IMR-90 (cell line): Measurements from ENCODE around the gene TTC39C. TPM values are rescaled to one million over a fixed set of nuclear protein-coding genes. Genes with fewer than 3 reads are reported as not detected.

Source experiments
- ATAC-seq: fragments of 200-7000 bp; cut with Tn5 transposase; 2 replicates; pipeline ENCODE4 v1.9.1; 2020; ENCODE audit warnings: low read depth, mild to moderate bottlenecking, moderate library complexity
- BruUV-seq: library from RNA; stranded (reverse); fragments of 400-500 nt; replicated peaks from 2 replicates; lab custom pipeline; 2021; lab: Mats Ljungman, UMichigan
- CTCF ChIA-PET: fragments of 300-600 bp; formaldehyde crosslinking; extraction: SDS; loops from one replicate; lab custom pipeline; 2021; ENCODE audit warnings: antibody characterized with exemption; lab: Yijun Ruan, JAX
- POLR2A ChIA-PET: fragments of 300-600 bp; sonication (Branson Sonifier 250); formaldehyde crosslinking; loops from one replicate; lab custom pipeline; 2022; ENCODE audit warnings: antibody characterized with exemption; ENCODE audit not compliant: unreplicated experiment; lab: Charles Lee
- DNase-seq: peaks from one replicate; pipeline ENCODE4 v3.0.0; 2013
- H2AFZ ChIP-seq: replicated peaks from 2 replicates; pipeline ENCODE3; 2013; ENCODE audit warnings: low read length, mild to moderate bottlenecking; ENCODE audit not compliant: poor library complexity
- H2AK5ac ChIP-seq: 2 replicates; pipeline ENCODE4 v1.6.1; 2013; ENCODE audit warnings: low read depth, low read length, inconsistent platforms
- H2AK9ac ChIP-seq: replicated peaks from 2 replicates; pipeline ENCODE3; 2013; ENCODE audit warnings: mild to moderate bottlenecking, low read depth, low read length, moderate library complexity; ENCODE audit not compliant: poor library complexity
- H2BK120ac ChIP-seq: 2 replicates; pipeline ENCODE4 v1.6.1; 2013; ENCODE audit warnings: low read depth, low read length, inconsistent platforms
- H2BK15ac ChIP-seq: 3 replicates; pipeline ENCODE4 v1.6.1; 2013; ENCODE audit warnings: low read depth, low read length, inconsistent platforms
- H2BK20ac ChIP-seq: 2 replicates; pipeline ENCODE4 v1.6.1; 2013; ENCODE audit warnings: low read depth, mild to moderate bottlenecking, inconsistent platforms, low read length, moderate library complexity
- H2BK5ac ChIP-seq: 2 replicates; pipeline ENCODE4 v1.6.1; 2013; ENCODE audit warnings: mild to moderate bottlenecking, low read depth, low read length, inconsistent platforms; ENCODE audit not compliant: poor library complexity, severe bottlenecking
- H3K14ac ChIP-seq: replicated peaks from 2 replicates; pipeline ENCODE4 v1.6.1; 2013; ENCODE audit warnings: low read depth, low read length, inconsistent platforms
- H3K18ac ChIP-seq: 2 replicates; pipeline ENCODE4 v1.6.1; 2013; ENCODE audit warnings: low read depth, low read length, control low read depth
- H3K23ac ChIP-seq: 2 replicates; pipeline ENCODE4 v1.6.1; 2013; ENCODE audit warnings: low read depth, low read length, inconsistent platforms
- H3K27ac ChIP-seq: 2 replicates; pipeline ENCODE4 v1.5.1; 2013; ENCODE audit warnings: mild to moderate bottlenecking, control low read depth, low read length; ENCODE audit not compliant: insufficient read depth
- H3K27me3 ChIP-seq: 2 replicates; pipeline ENCODE4 v1.6.1; 2013; ENCODE audit warnings: low read length; ENCODE audit not compliant: control insufficient read depth, insufficient read depth
- H3K36me3 ChIP-seq: 2 replicates; pipeline ENCODE4 v1.6.1; 2013; ENCODE audit warnings: low read length, mixed read lengths; ENCODE audit not compliant: control insufficient read depth, insufficient read depth
- H3K4ac ChIP-seq: 2 replicates; pipeline ENCODE4 v1.6.1; 2013; ENCODE audit warnings: low read depth, low read length, inconsistent platforms
- H3K4me1 ChIP-seq: 2 replicates; pipeline ENCODE4 v1.6.1; 2013; ENCODE audit warnings: low read length, mixed read lengths; ENCODE audit not compliant: control insufficient read depth, insufficient read depth
- H3K4me2 ChIP-seq: 2 replicates; pipeline ENCODE4 v1.6.1; 2013; ENCODE audit warnings: low read depth, mild to moderate bottlenecking, control low read depth, low read length, moderate library complexity
- H3K4me3 ChIP-seq: 2 replicates; pipeline ENCODE4 v1.5.1; 2013; ENCODE audit warnings: low read depth, mild to moderate bottlenecking, control low read depth, low read length, moderate library complexity; ENCODE audit not compliant: insufficient read depth
- H3K56ac ChIP-seq: 2 replicates; pipeline ENCODE4 v1.6.1; 2013; ENCODE audit warnings: low read length, inconsistent platforms; ENCODE audit not compliant: insufficient read depth; ENCODE audit errors: extremely low read depth
- H3K79me1 ChIP-seq, 2 experiments: 2 replicates each; pipeline ENCODE4 v1.6.1; 2013; ENCODE audit warnings: low read length in 2 of 2, inconsistent platforms in 1 of 2, low read depth in 1 of 2
- H3K9ac ChIP-seq: 2 replicates; pipeline ENCODE4 v1.6.1; 2013; ENCODE audit warnings: low read depth, low read length, control low read depth
- H3K9me1 ChIP-seq: 2 replicates; pipeline ENCODE4 v1.6.1; 2013; ENCODE audit warnings: low read length, inconsistent platforms; ENCODE audit not compliant: insufficient read depth
- H3K9me3 ChIP-seq: 2 replicates; pipeline ENCODE4 v1.6.1; 2013; ENCODE audit warnings: low read length; ENCODE audit not compliant: control insufficient read depth, insufficient read depth
- H4K20me1 ChIP-seq: 2 replicates; pipeline ENCODE4 v1.6.1; 2013; ENCODE audit warnings: low read length, inconsistent platforms; ENCODE audit not compliant: insufficient read depth
- H4K5ac ChIP-seq: 2 replicates; pipeline ENCODE4 v1.6.1; 2013; ENCODE audit warnings: mild to moderate bottlenecking, low read depth, low read length, control low read depth
- H4K8ac ChIP-seq, 2 experiments: 2 replicates each; pipeline ENCODE4 v1.6.1; 2013; ENCODE audit warnings: low read depth in 2 of 2, low read length in 2 of 2, control low read depth in 1 of 2, inconsistent platforms in 1 of 2
- H4K91ac ChIP-seq: 2 replicates; pipeline ENCODE4 v1.6.1; 2013; ENCODE audit warnings: low read depth, low read length, inconsistent platforms; ENCODE audit not compliant: insufficient read depth
- CEBPB ChIP-seq: IDR thresholded peaks from 2 replicates; pipeline ENCODE4 v1.6.1; 2012; ENCODE audit warnings: low read depth, low read length, improper control_type of control experiment
- CHD1 ChIP-seq: IDR thresholded peaks from 2 replicates; pipeline ENCODE4 v1.6.1; 2012; ENCODE audit warnings: low read depth, low read length, improper control_type of control experiment
- FOS ChIP-seq: fragments of 150-350 bp; IDR thresholded peaks from 2 replicates; pipeline ENCODE4 v1.6.1; 2016; ENCODE audit warnings: low read depth, low read length
- MAFK ChIP-seq: IDR thresholded peaks from 2 replicates; pipeline ENCODE4 v1.6.1; 2012; ENCODE audit warnings: low read depth, low read length, improper control_type of control experiment
- MXI1 ChIP-seq: IDR thresholded peaks from 2 replicates; pipeline ENCODE4 v1.6.1; 2012; ENCODE audit warnings: low read depth, mild to moderate bottlenecking, low read length, moderate library complexity, borderline replicate concordance
- POLR2A ChIP-seq: IDR thresholded peaks from 2 replicates; pipeline ENCODE4 v1.6.1; 2012; ENCODE audit warnings: mild to moderate bottlenecking, low read depth, low read length
- RAD21 ChIP-seq: IDR thresholded peaks from 2 replicates; pipeline ENCODE4 v1.6.1; 2012; ENCODE audit warnings: low read length, improper control_type of control experiment
- RCOR1 ChIP-seq: IDR thresholded peaks from 2 replicates; pipeline ENCODE4 v1.6.1; 2012; ENCODE audit warnings: mild to moderate bottlenecking, low read length, improper control_type of control experiment; ENCODE audit not compliant: insufficient replicate concordance
- SMC3 ChIP-seq: fragments of 150-350 bp; IDR thresholded peaks from 2 replicates; pipeline ENCODE4 v1.6.1; 2016; ENCODE audit warnings: low read depth, mild to moderate bottlenecking, antibody characterized with exemption, low read length, moderate library complexity
- WGBS, 2 experiments: methylation state at CpG; one replicate each; pipeline versions ENCODE4 v1.1.5 to v1.1.7; 2013; ENCODE audit warnings: missing lambda C conversion rate in 2 of 2; ENCODE audit not compliant: insufficient read length in 1 of 2; ENCODE audit errors: extremely low coverage in 2 of 2; 5-methylcytosine and 5-hydroxymethylcytosine counted together
- dilution Hi-C: fragments of 300-500 bp; cut with HindIII; formaldehyde crosslinking; loops from one replicate; pipeline ENCODE4 v1.14.3; 2018; ENCODE audit warnings: low sequenced_read_pairs; ENCODE audit not compliant: unreplicated experiment
- in situ Hi-C: fragments of 300-500 bp; cut with MboI; formaldehyde crosslinking; loops from 3 replicates; pipeline ENCODE4 v1.14.3; 2019; ENCODE audit warnings: low sequenced_read_pairs, inconsistent platforms, mixed read lengths
- intact Hi-C: fragments of 100-400 bp; cut with micrococcal nuclease; formaldehyde crosslinking; loops from 2 replicates; pipeline ENCODE4 v1.10.0; 2022
- polyA plus RNA-seq, 3 experiments: library from polyadenylated mRNA; depleted of rRNA; stranded (reverse); fragments of >200 nt; gene quantifications; 2 replicates each; pipeline ENCODE4 v1.2.3, GENCODE V29; 2012; ENCODE audit warnings: low replicate concordance in 1 of 3
- total RNA-seq: library from RNA; depleted of rRNA; stranded (reverse); fragments of >200 nt; gene quantifications from 2 replicates; pipeline ENCODE4 v1.2.3, GENCODE V29; 2012
- TF ChIP-seq, protein P1 (sequence below): fragments of 150-350 bp; IDR thresholded peaks from 2 replicates; pipeline ENCODE4 v1.6.1; 2016; ENCODE audit warnings: low read depth, mild to moderate bottlenecking, low read length, moderate library complexity, borderline replicate concordance

The TTC39C gene
- total and polyA plus RNA-seq, 2 of the 4 experiments (the other 2 are of a cell fraction) = 8.0 to 20.8 TPM

DNA sequence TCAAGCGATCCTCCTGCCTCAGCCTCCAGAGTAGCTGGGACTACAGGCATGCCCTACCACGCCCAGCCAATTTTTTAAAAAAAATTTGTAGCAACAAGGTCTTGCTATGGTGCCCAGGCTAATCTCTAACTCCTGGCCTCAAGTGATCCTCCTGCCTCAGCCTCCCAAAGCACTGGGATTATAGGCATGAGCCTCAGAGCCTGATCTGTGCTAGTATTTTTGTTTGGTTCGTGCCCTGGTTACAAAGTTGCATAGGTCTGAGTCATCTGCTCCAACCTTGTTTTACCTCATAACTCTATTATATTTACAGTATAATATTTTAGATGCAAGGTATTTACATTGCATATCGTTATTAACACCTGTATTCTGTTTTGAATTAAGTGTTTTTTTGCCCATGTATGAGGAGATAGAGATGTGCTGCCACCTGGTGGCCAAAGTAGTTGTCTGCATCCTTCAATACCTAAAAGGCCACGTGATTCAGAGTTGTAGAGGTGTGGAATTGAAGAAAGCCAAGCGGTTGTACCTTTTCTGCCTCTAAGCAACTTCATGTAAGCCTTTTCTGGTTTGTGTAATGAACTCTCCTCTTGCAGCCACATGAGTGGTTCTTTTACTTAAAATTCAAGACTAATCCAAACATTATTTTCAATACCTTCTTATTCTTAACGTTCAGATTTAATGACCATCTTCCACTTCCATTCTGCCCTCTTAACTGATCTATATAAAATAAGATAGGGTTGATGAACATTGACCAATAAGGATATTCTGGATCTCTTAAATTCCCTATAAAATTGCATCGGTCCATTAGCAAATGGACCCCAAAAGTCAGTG lies 104.4 kb downstream of the TTC39C start (continued):
- TF ChIP-seq CEBPB (no peak), POLR2A (no peak)

DNA sequence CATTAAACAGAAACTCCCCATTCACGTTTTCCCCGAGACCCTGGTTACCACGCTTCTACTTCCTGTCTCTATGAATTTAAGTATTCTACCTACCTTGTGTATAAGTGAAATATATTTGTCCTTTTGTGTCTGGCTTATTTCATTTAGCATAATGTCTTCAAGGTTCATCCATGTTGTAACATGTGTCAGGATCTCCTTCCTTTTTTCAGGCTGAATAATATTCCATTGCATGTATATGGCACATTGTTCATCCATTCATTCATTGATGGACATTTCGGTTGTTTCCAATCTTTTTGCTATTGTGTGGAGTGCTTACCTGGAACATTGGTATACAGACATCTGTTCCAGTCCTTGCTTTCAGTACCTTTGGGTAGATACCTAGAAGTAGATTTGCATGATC lies 106.1 kb downstream of the TTC39C start:
- no TSS peak for BruUV-seq
- Histone ChIP-seq H2BK120ac (no peak overlapping the region), H3K14ac (no peak overlapping the region), H3K27ac (no peak overlapping the region), H3K9me1 (peaks cover 6% of the 10 kb centered on the region; the same call in 1 of the 2 replicates), H4K8ac (no peak overlapping the region), H4K20me1 (no peaks in the 10 kb centered on the region), H2BK15ac (no peak overlapping the region), H3K23ac (no peak overlapping the region), H4K5ac (no peak overlapping the region), H3K9me3 (no peaks in the 10 kb centered on the region), H2AK9ac (no peak overlapping the region), H2BK5ac (no peak overlapping the region), H3K4me3 (no peak overlapping the region), H3K4ac (no peak overlapping the region), H3K79me1 (no peaks in the 10 kb centered on the region), H3K18ac (no peak overlapping the region), H2AFZ (no peak overlapping the region), H3K56ac (no peak overlapping the region), H2BK20ac (no peak overlapping the region), H4K91ac (no peak overlapping the region), H3K4me2 (no peak overlapping the region), H3K4me1 (peaks cover 3% of the 10 kb centered on the region; the same call in 1 of the 2 replicates), H3K36me3 (peaks cover 17% of the 10 kb centered on the region), H2AK5ac (no peak overlapping the region), H3K9ac (no peak overlapping the region), H3K27me3 (no peaks in the 10 kb centered on the region)
- TF ChIP-seq CHD1 = no peak
- no peak for TF ChIP-seq FOS
- TF ChIP-seq, protein P1, sequence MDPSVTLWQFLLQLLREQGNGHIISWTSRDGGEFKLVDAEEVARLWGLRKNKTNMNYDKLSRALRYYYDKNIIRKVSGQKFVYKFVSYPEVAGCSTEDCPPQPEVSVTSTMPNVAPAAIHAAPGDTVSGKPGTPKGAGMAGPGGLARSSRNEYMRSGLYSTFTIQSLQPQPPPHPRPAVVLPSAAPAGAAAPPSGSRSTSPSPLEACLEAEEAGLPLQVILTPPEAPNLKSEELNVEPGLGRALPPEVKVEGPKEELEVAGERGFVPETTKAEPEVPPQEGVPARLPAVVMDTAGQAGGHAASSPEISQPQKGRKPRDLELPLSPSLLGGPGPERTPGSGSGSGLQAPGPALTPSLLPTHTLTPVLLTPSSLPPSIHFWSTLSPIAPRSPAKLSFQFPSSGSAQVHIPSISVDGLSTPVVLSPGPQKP = no peak
- TF ChIP-seq RAD21 = no peak
- no peak for TF ChIP-seq MAFK
- TF ChIP-seq MXI1 = no peak
- TF ChIP-seq CEBPB = no peak
- TF ChIP-seq RCOR1 = no peak
- no peak for TF ChIP-seq SMC3
- in situ Hi-C loops = loop anchor here (10.0 kb wide), 1 partner anchor 296 kb away; no protein-coding TSS in a partner anchor
- no CpG with 5 or more reads among the region's 4 CpGs for WGBS, 2 experiments
- ChIA-PET CTCF (interaction anchor here (1.3 kb wide), 1 partner anchor 13 kb away, joined by 3 read pairs; no protein-coding TSS in a partner anchor), POLR2A (no interaction called here)
- intact Hi-C loops = no loop called here
- ATAC-seq (no peak), DNase-seq (no peak)
- dilution Hi-C loops = no loop called here
